Measurements from ENCODE around the gene SLC1A3. TPM values are rescaled to one million over a fixed set of nuclear protein-coding genes. Genes with fewer than 3 reads are reported as not detected.

Gene SLC1A3
- total RNA-seq, 1 experiment from 2014 or later = 18.6 TPM

- no peaks in the 10 kb centered on the region for H4K20me1 ChIP-seq (ENCODE audit: control insufficient read depth, insufficient read depth, insufficient read length)
- H3K36me3 Mint-ChIP-seq (ENCODE audit: insufficient read depth in 1 of 3, low read depth in 3 of 3) = peaks cover 0 to 21% (median 2%) of the 10 kb centered on the region in 3 experiments; a peak in 3 of 7 replicates
- H3K4ac ChIP-seq (ENCODE audit: low read depth, low read length) = no peak overlapping the region
- H3K4me2 ChIP-seq (ENCODE audit: insufficient read depth, insufficient read length, low read length) = no peak overlapping the region
- no peak overlapping the region for H2BK15ac ChIP-seq (ENCODE audit: low read depth, low read length)
- no peak overlapping the region for H3K9ac ChIP-seq (ENCODE audit: extremely low read depth, insufficient read length, low read length)
- no peak overlapping the region for H2BK5ac ChIP-seq (ENCODE audit: insufficient read length, low read length)
- no peak for DNase-seq
- H3K27ac ChIP-seq (ENCODE audit: insufficient read length, low read depth, low read length) = no peak overlapping the region
- H4K91ac ChIP-seq (ENCODE audit: insufficient read length, low read depth, low read length) = no peak overlapping the region
- no peak overlapping the region for H2BK120ac ChIP-seq (ENCODE audit: low read depth, low read length, poor library complexity, severe bottlenecking)
- H3K27ac Mint-ChIP-seq = peak overlapping the region in 1 of 3 experiments; percentile 16; a peak in 4 of 7 replicates
- no peak overlapping the region for H2AK5ac ChIP-seq (ENCODE audit: insufficient read length, low read length)
- peaks cover 4% of the 10 kb centered on the region; the same call in 1 of the 2 replicates for H3K4me1 ChIP-seq (ENCODE audit: insufficient read depth, low read length)
- H2BK12ac ChIP-seq (ENCODE audit: insufficient read length, low read depth, low read length) = no peak overlapping the region
- no peaks in the 10 kb centered on the region for H3K27me3 ChIP-seq (ENCODE audit: insufficient read depth, low read length)
- no peak overlapping the region for H3K56ac ChIP-seq (ENCODE audit: insufficient read length, low read depth, low read length)
- H3T11ph ChIP-seq (ENCODE audit: low read length) = no peak overlapping the region
- peaks cover 2% of the 10 kb centered on the region for H3K79me1 ChIP-seq (ENCODE audit: insufficient read depth, low read depth, low read length, poor library complexity, severe bottlenecking)
- H3K9me3 Mint-ChIP-seq = no peaks in the 10 kb centered on the region
- H3K23ac ChIP-seq (ENCODE audit: insufficient read length, low read depth, low read length) = no peak overlapping the region
- no peak overlapping the region for H2AFZ ChIP-seq (ENCODE audit: low read length)
- H2BK20ac ChIP-seq (ENCODE audit: low read depth, low read length, poor library complexity, severe bottlenecking) = no peak overlapping the region
- peaks cover 7 to 10% of the 10 kb centered on the region in 2 experiments; a peak in 3 of 4 replicates for H3K4me1 Mint-ChIP-seq
- no peaks in the 10 kb centered on the region for H3K23me2 ChIP-seq (ENCODE audit: insufficient read length, low read depth, low read length, poor library complexity, severe bottlenecking)
- H3K79me2 ChIP-seq (ENCODE audit: insufficient read depth, low read length) = no peaks in the 10 kb centered on the region
- no peaks in the 10 kb centered on the region for H3K27me3 Mint-ChIP-seq (ENCODE audit: low read depth)
- H4K5ac ChIP-seq (ENCODE audit: insufficient read length, low read depth, low read length) = no peak overlapping the region
- H4K8ac ChIP-seq (replicated peaks; ENCODE audit: insufficient read length, low read depth, low read length) = no peak overlapping the region
- no peak overlapping the region for H3K4me3 Mint-ChIP-seq
- H3K14ac ChIP-seq (ENCODE audit: insufficient read depth, low read length) = no peak overlapping the region
- TF ChIP-seq, protein P1, sequence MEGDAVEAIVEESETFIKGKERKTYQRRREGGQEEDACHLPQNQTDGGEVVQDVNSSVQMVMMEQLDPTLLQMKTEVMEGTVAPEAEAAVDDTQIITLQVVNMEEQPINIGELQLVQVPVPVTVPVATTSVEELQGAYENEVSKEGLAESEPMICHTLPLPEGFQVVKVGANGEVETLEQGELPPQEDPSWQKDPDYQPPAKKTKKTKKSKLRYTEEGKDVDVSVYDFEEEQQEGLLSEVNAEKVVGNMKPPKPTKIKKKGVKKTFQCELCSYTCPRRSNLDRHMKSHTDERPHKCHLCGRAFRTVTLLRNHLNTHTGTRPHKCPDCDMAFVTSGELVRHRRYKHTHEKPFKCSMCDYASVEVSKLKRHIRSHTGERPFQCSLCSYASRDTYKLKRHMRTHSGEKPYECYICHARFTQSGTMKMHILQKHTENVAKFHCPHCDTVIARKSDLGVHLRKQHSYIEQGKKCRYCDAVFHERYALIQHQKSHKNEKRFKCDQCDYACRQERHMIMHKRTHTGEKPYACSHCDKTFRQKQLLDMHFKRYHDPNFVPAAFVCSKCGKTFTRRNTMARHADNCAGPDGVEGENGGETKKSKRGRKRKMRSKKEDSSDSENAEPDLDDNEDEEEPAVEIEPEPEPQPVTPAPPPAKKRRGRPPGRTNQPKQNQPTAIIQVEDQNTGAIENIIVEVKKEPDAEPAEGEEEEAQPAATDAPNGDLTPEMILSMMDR (conservative IDR thresholded peaks at IDR 0.05) = no peak
- H3K18ac ChIP-seq (ENCODE audit: insufficient read length, low read depth, low read length) = no peak overlapping the region
- WGBS (ENCODE audit: extremely low coverage, insufficient read length, low lambda C conversion rate) = no CpG with 5 or more reads among the region's 4 CpGs
- H3K9me3 ChIP-seq (ENCODE audit: control insufficient read depth, low read depth, low read length) = no peaks in the 10 kb centered on the region
Observed at GRCh38 chr5:36638056-36638455, 31.6 kb downstream of the SLC1A3 start.

Measured in H9 (cell line).